GM19193 (cell line): ENCODE data around the gene MBD6.
A peak's percentile ranks its signal among the peaks of the same experiment; 100 is the strongest.

Experiments
- POLR2A ChIP-seq: IDR thresholded peaks from 4 replicates; pipeline ENCODE4 v1.6.1; 2011; ENCODE audit not compliant: insufficient read depth, insufficient read length; ENCODE audit errors: extremely low read depth

MBD6 gene

GRCh38 chr12:57511588-57512325, 10.9 kb upstream of the MBD6 start:
- TF ChIP-seq POLR2A: no peak

DNA sequence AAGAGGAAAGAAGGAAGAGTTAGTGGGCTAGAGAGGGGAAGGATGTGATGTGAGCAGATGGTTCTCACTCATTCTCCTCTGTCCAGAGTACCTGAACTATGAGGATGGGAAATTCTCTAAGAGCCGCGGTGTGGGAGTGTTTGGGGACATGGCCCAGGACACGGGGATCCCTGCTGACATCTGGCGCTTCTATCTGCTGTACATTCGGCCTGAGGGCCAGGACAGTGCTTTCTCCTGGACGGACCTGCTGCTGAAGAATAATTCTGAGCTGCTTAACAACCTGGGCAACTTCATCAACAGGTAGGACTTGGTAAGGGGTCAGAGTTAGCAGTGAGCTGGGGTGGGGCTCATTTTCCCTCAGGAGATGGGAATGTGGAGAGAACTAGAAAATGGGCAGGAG, 10.0 kb upstream of the MBD6 start:
- TF ChIP-seq POLR2A: no peak

GRCh38 chr12:57513266-57513665, 9.4 kb upstream of the MBD6 start:
- TF ChIP-seq POLR2A: no peak

DNA sequence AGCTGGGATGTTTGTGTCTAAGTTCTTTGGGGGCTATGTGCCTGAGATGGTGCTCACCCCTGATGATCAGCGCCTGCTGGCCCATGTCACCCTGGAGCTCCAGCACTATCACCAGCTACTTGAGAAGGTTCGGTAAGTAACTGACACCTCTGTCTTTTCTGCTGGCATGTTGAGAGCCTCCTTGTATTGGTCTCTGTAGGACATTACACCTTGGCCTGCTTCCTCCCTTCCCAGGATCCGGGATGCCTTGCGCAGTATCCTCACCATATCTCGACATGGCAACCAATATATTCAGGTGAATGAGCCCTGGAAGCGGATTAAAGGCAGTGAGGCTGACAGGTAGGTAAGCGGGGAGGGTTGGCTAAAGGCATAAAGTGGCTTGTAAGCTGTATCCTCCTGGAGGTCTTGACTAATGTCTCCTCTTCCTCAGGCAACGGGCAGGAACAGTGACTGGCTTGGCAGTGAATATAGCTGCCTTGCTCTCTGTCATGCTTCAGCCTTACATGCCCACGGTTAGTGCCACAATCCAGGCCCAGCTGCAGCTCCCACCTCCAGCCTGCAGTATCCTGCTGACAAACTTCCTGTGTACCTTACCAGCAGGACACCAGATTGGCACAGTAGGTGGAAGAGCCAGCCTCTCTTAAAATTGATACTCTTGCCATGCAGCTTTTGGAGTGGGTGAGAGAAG, 7.8 kb upstream of the MBD6 start:
- TF ChIP-seq POLR2A: no peak

DNA sequence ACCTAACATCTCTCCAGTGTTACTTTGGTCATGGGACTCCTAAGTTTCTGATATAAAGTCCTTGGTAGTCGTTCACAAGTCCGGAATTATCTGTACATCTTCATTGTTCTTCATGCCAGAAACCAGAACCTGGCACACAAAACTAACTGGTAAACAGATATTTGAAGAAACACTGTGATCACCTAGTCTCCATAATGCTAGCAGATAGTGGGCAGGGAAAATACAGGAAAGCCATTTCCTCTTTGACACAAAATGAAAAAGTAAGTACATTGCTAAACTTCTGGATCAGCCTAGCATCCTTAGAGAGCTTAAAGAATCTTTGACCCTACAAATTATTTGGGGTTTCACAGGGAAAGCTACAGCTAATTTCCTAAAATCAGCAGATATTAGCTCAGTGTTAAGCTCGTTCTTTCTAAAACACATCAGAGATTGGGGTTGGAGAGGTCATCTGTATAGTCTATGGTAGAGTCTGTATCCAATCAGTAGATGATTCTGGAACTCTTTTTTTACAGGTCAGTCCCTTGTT, 7.2 kb upstream of the MBD6 start:
- TF ChIP-seq POLR2A: no peak

DNA sequence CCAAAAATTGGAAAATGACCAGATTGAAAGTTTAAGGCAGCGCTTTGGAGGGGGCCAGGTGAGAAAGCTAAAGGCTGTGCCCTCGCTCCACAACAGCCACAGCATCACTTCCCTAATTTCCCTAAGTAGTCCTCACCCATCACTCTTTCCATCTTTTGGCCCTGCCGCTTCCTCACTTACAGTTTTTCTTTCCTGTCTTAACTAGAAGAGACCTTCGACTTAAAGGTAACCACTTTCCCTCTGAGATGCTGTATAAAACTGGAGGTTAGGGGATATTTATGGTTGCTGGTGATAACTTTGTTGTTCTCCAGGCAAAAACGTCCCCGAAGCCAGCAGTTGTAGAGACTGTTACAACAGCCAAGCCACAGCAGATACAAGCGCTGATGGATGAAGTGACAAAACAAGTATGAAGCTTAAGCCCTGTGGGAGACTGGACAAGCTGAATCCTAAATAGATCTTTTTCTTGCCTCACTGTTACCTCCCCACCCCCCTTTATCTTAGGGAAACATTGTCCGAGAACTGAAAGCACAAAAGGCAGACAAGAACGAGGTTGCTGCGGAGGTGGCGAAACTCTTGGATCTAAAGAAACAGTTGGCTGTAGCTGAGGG, 6.6 kb upstream of the MBD6 start:
- no peak for TF ChIP-seq POLR2A

DNA sequence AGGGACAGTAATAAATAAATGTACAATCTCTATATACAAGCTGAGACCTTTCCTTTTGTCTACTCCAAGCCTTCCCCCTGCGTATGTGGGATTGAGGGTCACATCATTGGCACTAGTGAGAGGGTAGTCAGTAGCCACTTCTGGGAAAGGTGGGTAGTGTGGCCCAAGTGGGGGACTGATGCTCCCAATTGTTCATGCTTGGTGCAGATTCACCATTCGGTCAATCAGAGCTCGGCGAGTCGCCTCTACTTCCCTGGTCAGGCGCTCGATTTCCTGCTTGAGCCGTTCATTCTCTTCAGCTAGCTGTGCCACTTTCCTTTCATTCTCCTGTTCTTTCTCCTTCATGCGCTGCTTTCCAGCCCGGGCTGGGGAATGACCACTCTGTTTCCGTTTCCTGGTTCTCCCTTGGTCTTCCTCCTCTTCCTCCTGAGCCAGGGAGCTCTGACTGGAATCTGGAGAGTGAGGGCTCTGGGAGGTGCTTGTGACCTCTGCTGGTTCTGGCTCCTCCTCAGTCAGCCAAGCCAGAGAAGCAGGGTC, 5.9 kb upstream of the MBD6 start:
- peak; percentile 38 for TF ChIP-seq POLR2A

GRCh38 chr12:57517187-57517586, 5.4 kb upstream of the MBD6 start:
- no peak for TF ChIP-seq POLR2A

GRCh38 chr12:57518176-57518919, 4.3 kb upstream of the MBD6 start:
- TF ChIP-seq POLR2A: no peak

GRCh38 chr12:57518920-57519795, 3.5 kb upstream of the MBD6 start:
- no peak for TF ChIP-seq POLR2A

DNA sequence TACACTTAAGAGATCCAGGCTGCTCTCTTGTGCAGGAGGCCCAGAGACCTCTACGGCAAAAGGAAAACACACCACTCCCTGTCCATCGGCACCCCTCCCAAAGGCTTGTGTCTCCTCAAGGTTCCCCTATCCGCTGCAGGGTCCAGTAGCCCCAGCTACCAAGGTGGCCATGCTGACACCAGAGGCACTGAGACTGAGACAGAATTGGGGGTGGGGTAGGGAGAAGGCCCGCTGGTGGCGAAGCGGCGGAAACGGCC, 2.9 kb upstream of the MBD6 start:
- TF ChIP-seq POLR2A: no peak

GRCh38 chr12:57520053-57520818, 2.4 kb upstream of the MBD6 start, which contains the start of gene DDIT3:
Gene DDIT3, minus strand, starts transcription at chr12:57520514. Its CDS starts 3,108 bp downstream, at chr12:57517406.
- TF ChIP-seq POLR2A: peak; percentile 100

- no peak for TF ChIP-seq POLR2A
Observed at GRCh38 chr12:57521525-57522010, 1.1 kb upstream of the MBD6 start.
